ENCODE results near the gene USP9Y. TPM values are rescaled to one million over a fixed set of nuclear protein-coding genes. Genes with fewer than 3 reads are reported as not detected.
"Not testable (repeated sequence)": the region's sequence is repeated elsewhere in the genome, so short reads cannot be mapped to it uniquely, and the experiment has no call there.

USP9Y gene
- total RNA-seq, 2 donors from 2014 or later = 44.1 TPM; not detected in 1

DNA sequence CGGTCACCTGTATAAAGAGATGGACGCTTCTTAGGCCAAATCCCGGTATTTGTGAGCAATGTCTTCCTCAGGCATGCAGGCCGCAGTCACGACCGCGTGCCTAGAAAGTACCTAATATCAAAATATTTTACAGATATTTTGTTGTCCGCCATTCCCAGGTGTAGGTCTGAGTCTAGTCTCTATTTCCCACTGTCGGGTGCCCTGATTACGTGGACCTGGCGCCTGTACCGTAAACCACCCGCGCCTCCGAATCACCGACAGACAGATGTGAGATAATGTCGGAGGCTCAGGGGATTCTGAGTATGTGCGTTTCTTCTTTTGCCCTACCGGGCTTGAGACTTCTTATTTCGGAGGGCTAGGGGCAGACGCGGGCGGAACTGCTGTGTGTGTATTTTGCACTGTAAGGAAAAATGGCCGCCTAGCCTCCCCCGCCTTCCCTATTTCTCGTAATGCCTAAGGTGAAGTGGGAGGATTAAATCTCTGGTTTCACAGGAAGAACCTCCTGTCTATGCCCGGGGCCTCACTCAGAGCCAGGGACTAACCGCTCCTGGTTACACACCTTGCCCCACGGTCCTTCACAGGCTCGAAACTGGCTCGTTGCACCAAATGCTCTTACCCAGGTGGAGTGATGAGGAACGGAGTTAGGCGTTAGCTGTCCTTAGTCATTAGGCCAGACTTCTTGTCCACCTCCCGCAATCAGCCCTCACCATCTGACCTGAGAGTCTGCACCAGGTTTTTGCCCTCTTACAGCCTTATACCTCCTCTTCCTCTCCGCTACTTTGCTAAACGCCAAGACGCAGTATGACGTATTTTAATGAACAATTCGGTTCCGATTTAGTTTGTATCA lies 38.1 kb upstream of the USP9Y start:
- H3K4me3 ChIP-seq (ENCODE audit: low read length) = peak overlapping the region; percentile 93
- H3K27ac ChIP-seq (ENCODE audit: low read depth, low read length) = peak overlapping the region; percentile 21

DNA sequence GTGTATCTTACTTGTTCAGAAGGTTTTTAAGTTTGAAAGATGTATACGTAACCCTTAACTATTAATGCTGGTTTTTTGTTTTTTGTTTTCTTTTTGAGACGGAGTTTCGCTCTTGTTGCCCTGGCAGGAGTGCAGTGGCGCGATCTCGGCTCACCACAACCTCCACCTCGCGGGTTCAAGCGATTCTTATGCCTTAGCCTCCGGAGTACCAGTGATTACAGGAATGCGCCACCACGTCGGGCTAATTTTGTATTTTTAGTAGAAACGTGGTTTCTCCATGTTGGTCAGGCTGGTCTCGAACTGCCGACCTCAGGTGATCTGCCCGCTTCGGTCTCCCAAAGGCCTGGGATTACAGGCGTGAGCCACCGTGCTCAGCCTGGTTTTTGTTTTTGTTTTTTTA lies 37.2 kb upstream of the USP9Y start:
- H3K27me3 ChIP-seq (ENCODE audit: control insufficient read depth, insufficient read depth, low read length, poor library complexity, severe bottlenecking); H3K4me3 Mint-ChIP-seq; H3K36me3 Mint-ChIP-seq (ENCODE audit: low read depth); H3K9me3 ChIP-seq (ENCODE audit: control insufficient read depth, low read length); H3K4me1 ChIP-seq (ENCODE audit: control insufficient read depth, insufficient read depth, low read length); DNase-seq; H3K4me1 Mint-ChIP-seq; H3K27me3 Mint-ChIP-seq (ENCODE audit: insufficient read depth); H3K27ac Mint-ChIP-seq; H3K9me3 Mint-ChIP-seq; H3K27ac ChIP-seq (ENCODE audit: low read depth, low read length): not testable (repeated sequence)
- 10% methylated on average over 20 of the region's 20 CpGs; no CpG with 5 or more reads in 1 of the 2 experiments for WGBS, 2 experiments (ENCODE audit: insufficient coverage in 1 of 2, insufficient read length in 1 of 2)
- Histone ChIP-seq H3K36me3 (ENCODE audit: control insufficient read depth, insufficient read depth, low read length) (peaks cover 34% of the 10 kb centered on the region), H3K4me3 (ENCODE audit: low read length) (peak overlapping the region; percentile 93), H3K9ac (ENCODE audit: extremely low read depth, low read length, poor library complexity, severe bottlenecking) (peak overlapping the region; percentile 92)

More for the DNA sequence above, 38.1 kb upstream of the USP9Y start:
- 0 to 2% methylated on average over 11 to 39 of the region's 40 CpGs for WGBS, 2 experiments (ENCODE audit: insufficient coverage in 1 of 2, insufficient read length in 1 of 2)
- Mint-ChIP-seq H3K4me1 (no peaks in the 10 kb centered on the region), H3K27ac (no peak overlapping the region), H3K36me3 (ENCODE audit: low read depth) (no peaks in the 10 kb centered on the region), H3K9me3 (no peaks in the 10 kb centered on the region), H3K27me3 (ENCODE audit: insufficient read depth) (no peaks in the 10 kb centered on the region), H3K4me3 (no peak overlapping the region)
- Histone ChIP-seq H3K27me3 (ENCODE audit: control insufficient read depth, insufficient read depth, low read length, poor library complexity, severe bottlenecking) (no peaks in the 10 kb centered on the region), H3K36me3 (ENCODE audit: control insufficient read depth, insufficient read depth, low read length) (peaks cover 25% of the 10 kb centered on the region), H3K9ac (ENCODE audit: extremely low read depth, low read length, poor library complexity, severe bottlenecking) (peak overlapping the region; percentile 92), H3K9me3 (ENCODE audit: control insufficient read depth, low read length) (no peaks in the 10 kb centered on the region), H3K4me1 (ENCODE audit: control insufficient read depth, insufficient read depth, low read length) (no peaks in the 10 kb centered on the region)
- TF ChIP-seq, protein P1, sequence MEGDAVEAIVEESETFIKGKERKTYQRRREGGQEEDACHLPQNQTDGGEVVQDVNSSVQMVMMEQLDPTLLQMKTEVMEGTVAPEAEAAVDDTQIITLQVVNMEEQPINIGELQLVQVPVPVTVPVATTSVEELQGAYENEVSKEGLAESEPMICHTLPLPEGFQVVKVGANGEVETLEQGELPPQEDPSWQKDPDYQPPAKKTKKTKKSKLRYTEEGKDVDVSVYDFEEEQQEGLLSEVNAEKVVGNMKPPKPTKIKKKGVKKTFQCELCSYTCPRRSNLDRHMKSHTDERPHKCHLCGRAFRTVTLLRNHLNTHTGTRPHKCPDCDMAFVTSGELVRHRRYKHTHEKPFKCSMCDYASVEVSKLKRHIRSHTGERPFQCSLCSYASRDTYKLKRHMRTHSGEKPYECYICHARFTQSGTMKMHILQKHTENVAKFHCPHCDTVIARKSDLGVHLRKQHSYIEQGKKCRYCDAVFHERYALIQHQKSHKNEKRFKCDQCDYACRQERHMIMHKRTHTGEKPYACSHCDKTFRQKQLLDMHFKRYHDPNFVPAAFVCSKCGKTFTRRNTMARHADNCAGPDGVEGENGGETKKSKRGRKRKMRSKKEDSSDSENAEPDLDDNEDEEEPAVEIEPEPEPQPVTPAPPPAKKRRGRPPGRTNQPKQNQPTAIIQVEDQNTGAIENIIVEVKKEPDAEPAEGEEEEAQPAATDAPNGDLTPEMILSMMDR (conservative IDR thresholded peaks at IDR 0.05) = no peak
- no peak for DNase-seq

DNA sequence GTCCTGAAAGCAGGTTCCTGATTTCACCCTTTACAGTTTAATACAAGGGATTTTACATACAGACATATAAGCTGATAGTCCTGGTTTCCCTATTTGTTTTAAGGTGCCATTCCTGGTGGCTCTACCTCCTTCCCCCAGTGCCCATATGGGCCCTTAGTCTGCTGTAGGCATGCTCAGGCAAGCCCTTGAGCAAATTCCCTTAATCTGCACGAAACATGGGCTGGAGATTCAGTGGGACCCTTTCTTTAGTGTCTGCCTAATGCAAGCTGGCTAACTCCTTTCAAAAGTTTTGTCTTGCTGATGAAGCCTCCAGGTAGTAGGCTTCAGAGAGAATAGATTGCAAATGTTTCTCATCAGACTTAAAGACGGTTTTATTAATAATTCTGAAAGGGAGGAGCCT lies 22.9 kb upstream of the USP9Y start:
- Mint-ChIP-seq H3K27ac (no peak overlapping the region), H3K9me3 (no peaks in the 10 kb centered on the region), H3K4me3 (no peak overlapping the region), H3K27me3 (ENCODE audit: insufficient read depth) (no peaks in the 10 kb centered on the region), H3K4me1 (no peaks in the 10 kb centered on the region), H3K36me3 (ENCODE audit: low read depth) (no peaks in the 10 kb centered on the region)
- DNase-seq = no peak
- Histone ChIP-seq H3K4me1 (ENCODE audit: control insufficient read depth, insufficient read depth, low read length) (no peaks in the 10 kb centered on the region), H3K4me3 (ENCODE audit: low read length) (no peak overlapping the region), H3K9ac (ENCODE audit: extremely low read depth, low read length, poor library complexity, severe bottlenecking) (no peak overlapping the region), H3K36me3 (ENCODE audit: control insufficient read depth, insufficient read depth, low read length) (peaks cover 46% of the 10 kb centered on the region), H3K9me3 (ENCODE audit: control insufficient read depth, low read length) (peaks cover 23% of the 10 kb centered on the region), H3K27me3 (ENCODE audit: control insufficient read depth, insufficient read depth, low read length, poor library complexity, severe bottlenecking) (no peaks in the 10 kb centered on the region), H3K27ac (ENCODE audit: low read depth, low read length) (no peak overlapping the region)
- TF ChIP-seq, protein P1 (conservative IDR thresholded peaks at IDR 0.05) = no peak
- 91% methylated on average over 2 of the region's 2 CpGs; no CpG with 5 or more reads in 1 of the 2 experiments for WGBS, 2 experiments (ENCODE audit: insufficient coverage in 1 of 2, insufficient read length in 1 of 2)
